ENCODE data around the gene PSMB10.
A peak's percentile ranks its signal among the peaks of the same experiment; 100 is the strongest.

DNA sequence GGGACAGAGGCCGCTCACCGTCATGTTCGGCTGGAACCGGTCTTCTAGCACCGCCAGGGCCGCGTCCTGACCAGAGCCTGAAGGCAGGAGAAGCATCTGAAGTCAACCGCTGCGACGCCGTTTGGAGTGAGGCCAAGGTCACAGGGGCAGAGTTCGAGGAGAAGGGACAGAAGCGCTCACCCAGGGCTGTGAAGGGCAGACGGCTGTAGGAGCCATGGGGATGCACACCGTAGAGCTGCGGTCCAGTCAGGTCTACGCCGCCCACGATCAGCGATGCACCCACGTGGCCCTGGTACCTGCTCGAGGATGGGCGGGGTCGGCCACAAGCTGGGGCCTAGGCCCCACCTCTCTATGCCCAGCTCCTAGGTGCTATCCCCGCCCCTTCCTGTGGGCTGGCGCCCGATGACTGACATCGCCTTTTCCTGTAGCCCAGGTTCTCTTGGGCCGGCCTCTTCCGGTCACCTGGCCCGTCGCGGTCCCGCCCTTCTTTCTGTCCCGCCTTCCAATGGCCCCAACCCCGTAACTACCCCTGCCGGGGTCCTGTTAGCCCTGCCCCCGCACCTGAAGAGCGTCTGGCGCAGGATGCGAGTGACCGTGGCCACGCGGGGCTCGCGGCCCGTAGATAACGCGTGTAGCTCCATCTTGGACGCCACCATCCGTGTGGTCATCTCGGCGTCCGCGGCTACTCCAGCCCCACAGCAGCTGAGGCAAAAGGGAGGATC lies 1.1 kb downstream of the PSMB10 start:
- peak; percentile 83 for TF ChIP-seq GABPA (IDR thresholded peaks at IDR 0.05; ENCODE audit: borderline replicate concordance, insufficient read depth, low read length)
- TF ChIP-seq BCL11A (IDR thresholded peaks at IDR 0.05; ENCODE audit: low read depth in 2 of 2, low read length in 2 of 2): no peak
- peak; percentile 42; the same call in 1 of the 2 replicates for TF ChIP-seq EGR1 (IDR thresholded peaks at IDR 0.05; ENCODE audit: borderline replicate concordance, low read depth, low read length)
- no peak; the same call in 1 of the 2 replicates for TF ChIP-seq KDM5A (IDR thresholded peaks at IDR 0.05; ENCODE audit: low read length)
- TF ChIP-seq, protein P1, sequence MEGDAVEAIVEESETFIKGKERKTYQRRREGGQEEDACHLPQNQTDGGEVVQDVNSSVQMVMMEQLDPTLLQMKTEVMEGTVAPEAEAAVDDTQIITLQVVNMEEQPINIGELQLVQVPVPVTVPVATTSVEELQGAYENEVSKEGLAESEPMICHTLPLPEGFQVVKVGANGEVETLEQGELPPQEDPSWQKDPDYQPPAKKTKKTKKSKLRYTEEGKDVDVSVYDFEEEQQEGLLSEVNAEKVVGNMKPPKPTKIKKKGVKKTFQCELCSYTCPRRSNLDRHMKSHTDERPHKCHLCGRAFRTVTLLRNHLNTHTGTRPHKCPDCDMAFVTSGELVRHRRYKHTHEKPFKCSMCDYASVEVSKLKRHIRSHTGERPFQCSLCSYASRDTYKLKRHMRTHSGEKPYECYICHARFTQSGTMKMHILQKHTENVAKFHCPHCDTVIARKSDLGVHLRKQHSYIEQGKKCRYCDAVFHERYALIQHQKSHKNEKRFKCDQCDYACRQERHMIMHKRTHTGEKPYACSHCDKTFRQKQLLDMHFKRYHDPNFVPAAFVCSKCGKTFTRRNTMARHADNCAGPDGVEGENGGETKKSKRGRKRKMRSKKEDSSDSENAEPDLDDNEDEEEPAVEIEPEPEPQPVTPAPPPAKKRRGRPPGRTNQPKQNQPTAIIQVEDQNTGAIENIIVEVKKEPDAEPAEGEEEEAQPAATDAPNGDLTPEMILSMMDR (IDR thresholded peaks at IDR 0.05; ENCODE audit: control extremely low read depth in 1 of 3, insufficient read depth in 1 of 3, low read depth in 1 of 3, low read length in 3 of 3): no peak
- no peak for TF ChIP-seq EZH2 (IDR thresholded peaks at IDR 0.05; ENCODE audit: low read depth, low read length, severe bottlenecking)
- peak; percentile 49 to 73 for TF ChIP-seq POLR2A (IDR thresholded peaks at IDR 0.05; ENCODE audit: control extremely low read depth in 1 of 2, low read depth in 2 of 2, low read length in 2 of 2)
- no peak for TF ChIP-seq BRCA1 (IDR thresholded peaks at IDR 0.05; ENCODE audit: low read depth, low read length)
- no peak for TF ChIP-seq TEAD4 (IDR thresholded peaks at IDR 0.05; ENCODE audit: low read depth, low read length)

All from H1 (cell line).